ENCODE data around the gene BRD7.

Gene BRD7

DNA sequence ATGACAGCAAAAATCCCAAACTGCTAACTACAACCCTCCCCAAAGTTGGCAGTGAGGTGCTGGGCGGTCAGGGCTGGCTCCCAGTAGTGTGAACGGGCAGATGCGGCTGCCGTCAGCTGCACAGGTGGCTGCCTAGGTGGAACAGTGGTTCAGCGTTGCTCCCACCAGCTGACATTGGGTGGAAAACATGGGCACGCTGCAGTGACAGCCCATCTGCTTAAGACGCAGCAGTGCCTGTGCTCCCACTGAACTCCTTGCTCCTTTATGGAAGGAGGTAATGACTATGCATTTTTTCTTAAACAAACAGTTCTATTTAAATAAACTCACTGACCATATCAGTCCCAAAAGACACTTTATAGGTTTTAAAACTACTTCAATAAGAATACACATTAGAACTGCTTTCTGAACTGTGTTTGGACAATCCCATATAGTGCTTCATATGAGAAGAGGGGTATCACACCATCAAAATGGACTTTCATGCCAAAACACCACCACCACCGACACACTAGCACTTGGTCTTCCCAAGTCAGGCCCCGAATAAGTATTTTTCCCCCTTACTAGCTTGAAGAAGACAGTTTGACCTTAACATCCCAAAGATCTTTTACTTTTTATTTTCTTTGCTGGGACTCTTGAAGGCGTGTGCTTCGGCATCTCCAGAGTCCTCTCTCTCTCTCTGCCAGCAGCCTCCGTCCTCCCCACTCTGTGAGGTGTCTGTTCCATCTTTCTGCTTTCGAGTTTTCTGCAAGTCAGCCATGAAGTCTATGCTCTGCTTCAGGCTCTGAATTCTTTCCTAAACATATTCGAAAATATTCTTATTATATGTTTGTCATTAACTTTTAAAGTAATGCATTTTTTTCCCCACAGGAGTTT is 34.4 kb downstream of the BRD7 start:
- Mint-ChIP-seq H3K27me3 (ENCODE audit: low read depth) (no peaks in the 10 kb centered on the region), H3K36me3 (ENCODE audit: low read depth) (peaks cover 58% of the 10 kb centered on the region), H3K4me1 (ENCODE audit: low read depth) (peaks cover 37% of the 10 kb centered on the region), H3K4me3 (no peak overlapping the region), H3K9me3 (no peaks in the 10 kb centered on the region), H3K27ac (peak overlapping the region; percentile 94)
- DNase-seq (ENCODE audit: low spot score) = no peak

DNA sequence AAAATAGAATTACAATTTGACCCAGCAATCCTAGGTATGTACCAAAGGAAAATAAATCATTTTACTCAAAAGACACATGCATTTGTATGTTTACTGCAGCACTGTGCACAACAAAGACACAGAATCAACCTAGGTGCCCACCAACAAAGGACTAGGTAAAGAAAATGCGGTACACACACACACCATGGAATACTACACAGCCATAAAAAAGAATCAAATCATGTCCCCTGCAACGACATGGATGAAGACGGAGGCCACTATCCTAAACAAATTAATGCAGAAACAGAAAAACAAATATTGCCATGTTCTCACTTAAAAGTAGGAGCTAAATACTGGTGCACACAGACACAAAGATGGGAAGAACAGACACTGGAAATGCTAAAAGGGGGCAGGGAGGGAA is 36.2 kb downstream of the BRD7 start:
- H3K27ac Mint-ChIP-seq = no peak overlapping the region
- peaks cover 25% of the 10 kb centered on the region for H3K4me1 Mint-ChIP-seq (ENCODE audit: low read depth)
- no peak overlapping the region for H3K4me3 Mint-ChIP-seq
- peaks cover 54% of the 10 kb centered on the region for H3K36me3 Mint-ChIP-seq (ENCODE audit: low read depth)
- no peak for DNase-seq (ENCODE audit: low spot score)
- no peaks in the 10 kb centered on the region for H3K27me3 Mint-ChIP-seq (ENCODE audit: low read depth)
- no peaks in the 10 kb centered on the region for H3K9me3 Mint-ChIP-seq

GRCh38 chr16:50331570-50331969 is 37.2 kb downstream of the BRD7 start:
- Mint-ChIP-seq H3K36me3 (ENCODE audit: low read depth) (peaks cover 51% of the 10 kb centered on the region), H3K9me3 (no peaks in the 10 kb centered on the region), H3K4me3 (no peak overlapping the region), H3K27ac (no peak overlapping the region), H3K27me3 (ENCODE audit: low read depth) (no peaks in the 10 kb centered on the region), H3K4me1 (ENCODE audit: low read depth) (peaks cover 28% of the 10 kb centered on the region)
- no peak for DNase-seq (ENCODE audit: low spot score)

DNA sequence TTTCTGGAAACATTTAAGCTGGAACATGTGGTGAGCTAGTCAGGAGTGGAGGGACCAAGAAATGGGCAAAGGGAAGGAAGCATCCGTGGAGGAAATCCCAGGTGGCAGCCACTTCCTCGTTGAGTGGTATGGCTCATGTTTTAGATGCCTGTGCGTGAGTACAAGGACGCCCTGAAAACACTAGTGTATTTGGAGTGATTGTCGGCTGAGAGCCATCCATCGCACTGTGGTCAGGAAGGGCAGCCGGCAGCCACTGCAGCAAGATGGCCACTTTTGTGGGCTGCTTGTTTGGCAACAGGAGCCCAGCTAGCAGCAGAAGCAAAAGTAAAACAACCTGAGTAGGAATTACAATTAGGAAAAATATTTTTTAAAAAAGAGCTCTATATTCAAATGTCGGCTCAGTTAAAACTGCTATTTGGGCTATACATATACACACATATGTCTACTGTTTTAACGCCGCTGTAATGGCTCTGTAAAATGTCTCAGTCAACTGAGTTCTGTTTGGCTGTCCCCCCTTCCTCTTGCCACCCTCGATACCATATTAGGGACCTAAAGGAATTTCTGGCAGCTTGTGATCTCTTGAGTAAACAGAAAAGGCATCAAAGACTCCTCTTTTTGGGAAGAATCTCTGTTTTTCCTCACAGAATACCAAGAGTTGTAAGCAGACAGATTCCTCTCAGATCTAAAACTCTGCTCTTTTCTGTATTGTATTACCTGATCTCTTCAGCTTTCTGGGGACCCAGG is 39.2 kb downstream of the BRD7 start:
- Mint-ChIP-seq H3K36me3 (ENCODE audit: low read depth) (peaks cover 53% of the 10 kb centered on the region), H3K4me3 (no peak overlapping the region), H3K27ac (no peak overlapping the region), H3K9me3 (no peaks in the 10 kb centered on the region), H3K27me3 (ENCODE audit: low read depth) (no peaks in the 10 kb centered on the region), H3K4me1 (ENCODE audit: low read depth) (peaks cover 18% of the 10 kb centered on the region)
- DNase-seq (ENCODE audit: low spot score) = no peak

- no peaks in the 10 kb centered on the region for H3K9me3 Mint-ChIP-seq
- H3K4me3 Mint-ChIP-seq = no peak overlapping the region
- H3K27me3 Mint-ChIP-seq (ENCODE audit: low read depth) = no peaks in the 10 kb centered on the region
- H3K27ac Mint-ChIP-seq = no peak overlapping the region
- peaks cover 29% of the 10 kb centered on the region for H3K4me1 Mint-ChIP-seq (ENCODE audit: low read depth)
- H3K36me3 Mint-ChIP-seq (ENCODE audit: low read depth) = peaks cover 46% of the 10 kb centered on the region
- DNase-seq (ENCODE audit: low spot score) = peak; percentile 73
Measured at GRCh38 chr16:50326835-50327465, 41.8 kb downstream of the BRD7 start.

GRCh38 chr16:50326264-50326663 is 42.5 kb downstream of the BRD7 start:
- Mint-ChIP-seq H3K27ac (peak overlapping the region; percentile 56), H3K9me3 (no peaks in the 10 kb centered on the region), H3K36me3 (ENCODE audit: low read depth) (peaks cover 45% of the 10 kb centered on the region), H3K4me1 (ENCODE audit: low read depth) (peaks cover 26% of the 10 kb centered on the region), H3K4me3 (no peak overlapping the region), H3K27me3 (ENCODE audit: low read depth) (no peaks in the 10 kb centered on the region)
- DNase-seq (ENCODE audit: low spot score) = no peak

DNA sequence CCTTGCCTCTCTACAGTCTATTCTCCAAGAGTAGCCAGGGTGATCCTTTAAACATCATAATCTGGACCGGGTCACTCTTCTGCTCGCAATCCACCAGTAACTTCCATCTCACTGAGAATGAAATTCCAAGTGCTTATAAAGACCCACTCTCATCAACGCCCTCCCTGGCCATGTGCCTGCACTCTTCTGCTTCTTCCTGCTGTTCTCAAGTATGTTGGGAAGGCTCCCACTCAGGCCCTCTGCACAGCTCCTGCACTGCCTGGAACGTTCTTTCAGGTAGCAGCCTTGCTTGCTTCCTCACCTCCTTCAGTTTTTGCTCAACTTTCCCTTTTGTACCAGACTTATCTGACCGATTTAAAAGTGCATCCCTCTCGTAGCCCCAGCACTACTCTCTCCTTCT is 44.4 kb downstream of the BRD7 start:
- Mint-ChIP-seq H3K4me3 (peak overlapping the region; percentile 17), H3K9me3 (no peaks in the 10 kb centered on the region), H3K27ac (peak overlapping the region; percentile 38), H3K27me3 (ENCODE audit: low read depth) (no peaks in the 10 kb centered on the region), H3K36me3 (ENCODE audit: low read depth) (peaks cover 53% of the 10 kb centered on the region), H3K4me1 (ENCODE audit: low read depth) (peaks cover 22% of the 10 kb centered on the region)
- DNase-seq (ENCODE audit: low spot score) = no peak

- no peak for DNase-seq (ENCODE audit: low spot score)
- peak overlapping the region; percentile 17 for H3K4me3 Mint-ChIP-seq
- no peaks in the 10 kb centered on the region for H3K27me3 Mint-ChIP-seq (ENCODE audit: low read depth)
- H3K36me3 Mint-ChIP-seq (ENCODE audit: low read depth) = peaks cover 60% of the 10 kb centered on the region
- peak overlapping the region; percentile 61 for H3K27ac Mint-ChIP-seq
- no peaks in the 10 kb centered on the region for H3K9me3 Mint-ChIP-seq
- H3K4me1 Mint-ChIP-seq (ENCODE audit: low read depth) = peaks cover 26% of the 10 kb centered on the region
Measured at GRCh38 chr16:50323335-50324011, 45.3 kb downstream of the BRD7 start.

- DNase-seq (ENCODE audit: low spot score) = no peak
- Mint-ChIP-seq H3K4me1 (ENCODE audit: low read depth) (peaks cover 20% of the 10 kb centered on the region), H3K27ac (no peak overlapping the region)
Measured at GRCh38 chr16:50322333-50322732, 46.5 kb downstream of the BRD7 start.

DNA sequence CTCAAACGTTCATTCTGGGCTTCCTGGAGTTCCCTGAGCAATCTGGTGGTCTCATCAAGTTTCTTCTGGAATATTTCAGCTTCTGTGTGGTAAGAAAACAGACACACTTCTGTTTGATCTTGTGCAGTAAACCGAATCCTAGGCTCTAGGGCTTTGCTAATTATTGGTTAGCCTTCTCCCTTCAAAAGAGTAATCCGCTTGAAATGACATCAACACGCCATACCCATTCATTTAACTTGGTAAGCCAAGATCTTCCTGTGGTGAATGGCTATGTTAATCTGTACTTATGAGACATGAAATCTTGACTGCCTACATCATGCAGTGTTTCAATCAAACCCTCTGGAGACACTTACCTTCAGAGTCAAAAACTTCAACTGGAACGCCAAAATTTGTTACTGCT is 48.5 kb downstream of the BRD7 start:
- no peaks in the 10 kb centered on the region for H3K27me3 Mint-ChIP-seq (ENCODE audit: low read depth)
- H3K9me3 Mint-ChIP-seq = no peaks in the 10 kb centered on the region
- H3K4me3 Mint-ChIP-seq = no peak overlapping the region
- H3K27ac Mint-ChIP-seq = peak overlapping the region; percentile 21
- H3K4me1 Mint-ChIP-seq (ENCODE audit: low read depth) = peaks cover 19% of the 10 kb centered on the region
- peaks cover 70% of the 10 kb centered on the region for H3K36me3 Mint-ChIP-seq (ENCODE audit: low read depth)
- no peak for DNase-seq (ENCODE audit: low spot score)

More at GRCh38 chr16:50322333-50322732, 46.5 kb downstream of the BRD7 start:
- Mint-ChIP-seq H3K36me3 (ENCODE audit: low read depth) (peaks cover 60% of the 10 kb centered on the region), H3K4me3 (no peak overlapping the region), H3K27me3 (ENCODE audit: low read depth) (no peaks in the 10 kb centered on the region), H3K9me3 (no peaks in the 10 kb centered on the region)

GRCh38 chr16:50318796-50319578 is 49.8 kb downstream of the BRD7 start:
- no peaks in the 10 kb centered on the region for H3K9me3 Mint-ChIP-seq
- DNase-seq (ENCODE audit: low spot score) = no peak
- no peak overlapping the region for H3K4me3 Mint-ChIP-seq
- H3K36me3 Mint-ChIP-seq (ENCODE audit: low read depth) = peaks cover 69% of the 10 kb centered on the region
- H3K27me3 Mint-ChIP-seq (ENCODE audit: low read depth) = no peaks in the 10 kb centered on the region
- H3K4me1 Mint-ChIP-seq (ENCODE audit: low read depth) = peaks cover 13% of the 10 kb centered on the region
- no peak overlapping the region for H3K27ac Mint-ChIP-seq

DNA sequence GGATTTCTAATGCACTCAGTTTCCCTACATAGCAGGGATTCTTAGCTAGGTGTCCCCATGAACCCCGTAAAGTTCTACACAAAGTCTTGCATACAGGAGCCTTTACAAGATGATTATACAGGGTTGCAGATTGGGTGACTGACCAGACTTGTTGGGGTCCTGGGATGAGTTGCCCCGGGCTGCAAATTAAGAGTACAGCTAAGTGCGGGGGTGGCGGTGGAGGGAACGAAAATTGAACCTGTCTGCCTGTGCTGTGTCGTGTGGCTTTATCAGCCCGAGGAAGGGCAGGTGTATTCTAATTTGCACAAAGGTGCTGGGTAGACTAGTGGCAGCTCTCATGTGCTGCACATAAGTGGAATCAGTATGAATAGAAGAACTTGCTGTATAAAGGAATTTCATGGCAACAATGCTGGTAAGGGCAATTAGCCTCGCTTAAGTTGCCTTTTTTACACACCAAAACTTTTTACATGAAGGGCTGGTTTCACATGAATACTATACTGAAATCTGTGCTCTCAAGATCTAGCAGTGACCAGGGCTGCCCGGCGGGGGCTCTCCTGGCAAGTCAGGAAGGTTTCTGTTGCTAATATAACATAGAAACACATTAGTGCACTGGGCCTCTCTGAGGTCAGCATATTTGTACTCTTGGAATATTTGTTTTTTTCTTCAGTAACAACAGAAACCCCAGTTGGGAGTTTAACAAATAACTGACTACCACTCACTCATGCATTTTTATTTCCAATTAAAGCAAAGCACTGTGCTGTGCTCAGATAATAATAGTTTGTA is 51.7 kb downstream of the BRD7 start:
- Mint-ChIP-seq H3K9me3 (no peaks in the 10 kb centered on the region), H3K27ac (no peak overlapping the region), H3K4me3 (no peak overlapping the region), H3K27me3 (ENCODE audit: low read depth) (no peaks in the 10 kb centered on the region), H3K4me1 (ENCODE audit: low read depth) (peaks cover 13% of the 10 kb centered on the region), H3K36me3 (ENCODE audit: low read depth) (peaks cover 79% of the 10 kb centered on the region)
- no peak for DNase-seq (ENCODE audit: low spot score)

All from T-helper 2 cell treated with Interferon-gamma antibody and Interleukin-4, amounts not matched to agents 5 μg/mL and 100 μg/mL, for 36 hours (primary cell).